Vagina (tissue), 2 donors: ENCODE measurements around the gene ZNF625. TPM values are rescaled to one million over a fixed set of nuclear protein-coding genes. Genes with fewer than 3 reads are reported as not detected.

Experiments used
- DNase-seq, 2 donors: peaks; one replicate each; pipeline ENCODE4 v3.0.0-alpha.2; 2017; ENCODE audit errors: extremely low spot score in 2 of 2
- H3K27ac ChIP-seq: fragments of 200-600 bp; sonication (generic); one replicate; pipeline ENCODE4 v1.5.1; 2019
- H3K27me3 ChIP-seq: fragments of 200-600 bp; sonication (generic); one replicate; pipeline ENCODE4 v1.5.1; 2019
- H3K36me3 ChIP-seq, 2 donors: fragments of 200-600 bp; sonication (generic); one replicate each; pipeline ENCODE4 v1.5.1; 2017 to 2019
- H3K4me1 ChIP-seq: fragments of 200-600 bp; sonication (generic); one replicate; pipeline ENCODE4 v1.5.1; 2019
- H3K4me3 ChIP-seq, 2 donors: fragments of 200-600 bp; sonication (generic); 1 replicate in 1 of 2; 2 replicates in 1 of 2; pipeline ENCODE4 v1.5.1; 2016 to 2019
- H3K9me3 ChIP-seq: fragments of 200-600 bp; sonication (generic); one replicate; pipeline ENCODE4 v1.5.1; 2019
- CTCF ChIP-seq, 3 experiments: fragments of 450-650 bp in 2 of 3; fragments of 200-600 bp in 1 of 3; sonication (generic) in 1 of 3; IDR thresholded peaks; one replicate each; pipeline ENCODE4 v1.5.1; 2017 to 2019; ENCODE audit warnings: antibody characterized with exemption in 3 of 3, mild to moderate bottlenecking in 2 of 3, moderate library complexity in 2 of 3
- POLR2A ChIP-seq, 2 donors: fragments of 450-650 bp; IDR thresholded peaks; one replicate each; pipeline ENCODE4 v1.6.1; 2017; ENCODE audit warnings: antibody characterized with exemption in 2 of 2, mild to moderate bottlenecking in 2 of 2, moderate library complexity in 2 of 2
- POLR2AphosphoS5 ChIP-seq, 2 donors: sonication (generic); formaldehyde crosslinking; IDR thresholded peaks; one replicate each; pipeline ENCODE4 v1.9.0; 2017; ENCODE audit warnings: antibody characterized with exemption in 2 of 2, mild to moderate bottlenecking in 2 of 2, low read depth in 1 of 2; ENCODE audit not compliant: insufficient read depth in 1 of 2
- intact Hi-C: fragments of 100-400 bp; cut with DNase I; formaldehyde crosslinking; loops from one replicate; pipeline ENCODE4 v1.15.1; 2023
- total RNA-seq: library from RNA; depleted of rRNA; stranded (reverse); fragments of >200 nt; gene quantifications from one replicate; pipeline ENCODE4 v1.2.3, GENCODE V29; 2016

ZNF625 gene
- total RNA-seq, 1 donor from 2014 or later: 6.6 TPM

GRCh38 chr19:12137221-12137940 is 19.2 kb downstream of the ZNF625 start:
- Histone ChIP-seq H3K27ac (no peak overlapping the region), H3K4me1 (peaks cover 19% of the 10 kb centered on the region), H3K4me3 (no peak overlapping the region), H3K9me3 (peaks cover 20% of the 10 kb centered on the region), H3K36me3 (peaks cover 9 to 41% of the 10 kb centered on the region in 2 donors), H3K27me3 (no peaks in the 10 kb centered on the region)
- no peak for DNase-seq
- intact Hi-C loops: loop anchor here (10.0 kb wide), 1 partner anchor 173 kb away; the partner anchor contains the start of gene ZNF763
- TF ChIP-seq POLR2A (IDR thresholded peaks at IDR 0.05) (no peak), CTCF (IDR thresholded peaks at IDR 0.05) (no peak), POLR2AphosphoS5 (IDR thresholded peaks at IDR 0.05; ENCODE audit: insufficient read depth in 1 of 2, low read depth in 1 of 2) (no peak)

GRCh38 chr19:12133069-12133468 is 23.5 kb downstream of the ZNF625 start:
- H3K36me3 ChIP-seq: peaks cover 9 to 45% of the 10 kb centered on the region in 2 donors
- peaks cover 22% of the 10 kb centered on the region for H3K9me3 ChIP-seq
- no peak overlapping the region for H3K27ac ChIP-seq
- DNase-seq: no peak
- no peak for TF ChIP-seq POLR2A (IDR thresholded peaks at IDR 0.05)
- TF ChIP-seq POLR2AphosphoS5 (IDR thresholded peaks at IDR 0.05; ENCODE audit: insufficient read depth in 1 of 2, low read depth in 1 of 2): no peak
- TF ChIP-seq CTCF (IDR thresholded peaks at IDR 0.05): no peak
- intact Hi-C loops: loop anchor here (10.0 kb wide), 1 partner anchor 168 kb away; the partner anchor contains the start of gene ZNF763
- H3K27me3 ChIP-seq: no peaks in the 10 kb centered on the region
- H3K4me3 ChIP-seq: no peak overlapping the region
- H3K4me1 ChIP-seq: no peaks in the 10 kb centered on the region

GRCh38 chr19:12126707-12127106 is 29.8 kb downstream of the ZNF625 start:
- TF ChIP-seq CTCF (IDR thresholded peaks at IDR 0.05) (peak in 1 of 3 experiments; percentile 19), POLR2A (IDR thresholded peaks at IDR 0.05) (no peak)
- Histone ChIP-seq H3K4me1 (no peaks in the 10 kb centered on the region), H3K4me3 (no peak overlapping the region), H3K27me3 (no peaks in the 10 kb centered on the region), H3K9me3 (no peaks in the 10 kb centered on the region), H3K27ac (no peak overlapping the region), H3K36me3 (no peaks in the 10 kb centered on the region)
- intact Hi-C loops: no loop called here
- no peak for DNase-seq

GRCh38 chr19:12117201-12117970 is 39.1 kb downstream of the ZNF625 start:
- TF ChIP-seq CTCF (IDR thresholded peaks at IDR 0.05) (no peak), POLR2A (IDR thresholded peaks at IDR 0.05) (no peak), POLR2AphosphoS5 (IDR thresholded peaks at IDR 0.05; ENCODE audit: insufficient read depth in 1 of 2, low read depth in 1 of 2) (no peak)
- H3K4me3 ChIP-seq: no peak overlapping the region
- no peaks in the 10 kb centered on the region for H3K27me3 ChIP-seq
- no peak overlapping the region for H3K27ac ChIP-seq
- H3K9me3 ChIP-seq: no peaks in the 10 kb centered on the region
- DNase-seq: no peak
- intact Hi-C loops: no loop called here
- H3K4me1 ChIP-seq: no peaks in the 10 kb centered on the region
- no peaks in the 10 kb centered on the region for H3K36me3 ChIP-seq

- H3K4me3 ChIP-seq: no peak overlapping the region
- DNase-seq: no peak
- H3K36me3 ChIP-seq: peaks cover 0 to 18% of the 10 kb centered on the region in 2 donors
- no peak overlapping the region for H3K27ac ChIP-seq
- no peaks in the 10 kb centered on the region for H3K9me3 ChIP-seq
- H3K27me3 ChIP-seq: no peaks in the 10 kb centered on the region
- TF ChIP-seq POLR2AphosphoS5 (IDR thresholded peaks at IDR 0.05; ENCODE audit: insufficient read depth in 1 of 2, low read depth in 1 of 2): no peak
- no peak for TF ChIP-seq CTCF (IDR thresholded peaks at IDR 0.05)
- TF ChIP-seq POLR2A (IDR thresholded peaks at IDR 0.05): no peak
- intact Hi-C loops: no loop called here
- no peaks in the 10 kb centered on the region for H3K4me1 ChIP-seq
Observed at GRCh38 chr19:12113121-12113520, 43.4 kb downstream of the ZNF625 start.
